ENCODE measurements around the gene PLA2G7.

GRCh38 chr6:46741910-46742309 lies 6.7 kb upstream of the PLA2G7 start:
- no peak for TF ChIP-seq CTCF (IDR thresholded peaks at IDR 0.05; ENCODE audit: extremely low read depth in 1 of 2, insufficient read depth in 1 of 2, low read depth in 1 of 2, low read length in 2 of 2)
- TF ChIP-seq EZH2 (IDR thresholded peaks at IDR 0.05; ENCODE audit: borderline replicate concordance, low read depth, low read length, severe bottlenecking): no peak
- TF ChIP-seq FOS (IDR thresholded peaks at IDR 0.05; ENCODE audit: borderline replicate concordance, insufficient read depth, low read length): no peak
- no peak for TF ChIP-seq MAX (IDR thresholded peaks at IDR 0.05; ENCODE audit: insufficient read depth, insufficient read length)
- no peak for TF ChIP-seq POLR2AphosphoS5 (IDR thresholded peaks at IDR 0.05; ENCODE audit: insufficient read depth, low read depth, low read length)
- no peak for TF ChIP-seq POLR2A (IDR thresholded peaks at IDR 0.05; ENCODE audit: low read depth, low read length)
- no peak for TF ChIP-seq GATA2 (IDR thresholded peaks at IDR 0.05; ENCODE audit: insufficient read depth, insufficient read length, low read depth, low read length)

All from endothelial cell of umbilical vein (primary cell).